GM18517 (cell line): ENCODE measurements around the gene CCDC14.
"Not testable (repeated sequence)": the region's sequence is repeated elsewhere in the genome, so short reads cannot be mapped to it uniquely, and the experiment has no call there.

ENCODE experiments used
- ATAC-seq: cut with Tn5 transposase; IDR thresholded peaks from one replicate; pipeline ENCODE4 v1.9.1; 2021; ENCODE audit warnings: mild to moderate bottlenecking, moderate library complexity; ENCODE audit not compliant: unreplicated experiment

The CCDC14 gene

DNA sequence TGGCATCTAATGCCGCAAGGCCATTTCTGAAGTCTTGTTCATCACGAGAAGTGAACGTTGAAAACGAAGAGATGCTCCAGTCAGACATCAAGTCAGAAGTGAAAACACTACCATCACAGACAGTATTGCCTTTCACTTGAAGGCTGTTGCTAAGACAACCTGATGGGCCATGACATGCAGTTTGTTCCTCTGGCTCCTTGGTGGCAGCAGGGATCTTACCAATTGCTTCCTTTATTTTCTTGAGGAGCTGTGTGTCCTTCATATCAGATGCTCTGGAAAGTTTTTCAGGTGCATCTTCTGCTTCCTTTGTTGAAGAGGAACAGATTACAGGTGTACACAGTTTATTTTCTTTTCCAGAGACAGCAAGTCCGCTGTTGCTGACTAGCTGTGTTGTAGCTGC lies 46.2 kb downstream of the CCDC14 start:
- ATAC-seq, result no peak

DNA sequence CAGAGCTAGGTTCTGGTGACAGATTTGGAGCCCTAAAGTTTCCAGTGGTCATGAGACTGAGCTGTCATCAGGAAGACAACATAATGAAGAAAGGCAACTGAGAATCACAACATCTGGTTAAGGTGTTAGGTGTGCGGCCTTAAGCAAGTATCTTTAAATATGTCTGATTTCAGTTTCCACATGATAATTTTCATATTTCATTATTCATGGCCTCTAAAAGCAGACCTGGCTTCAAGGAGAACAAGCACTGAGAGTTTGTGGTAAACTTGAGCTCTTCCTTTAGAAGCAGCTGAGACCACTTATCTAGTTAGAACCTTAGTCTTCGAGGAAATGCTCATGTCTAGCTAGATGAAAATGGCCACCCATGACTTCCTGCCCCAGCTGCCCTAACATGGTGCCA lies 51.2 kb downstream of the CCDC14 start:
- peak; percentile 60 for ATAC-seq

DNA sequence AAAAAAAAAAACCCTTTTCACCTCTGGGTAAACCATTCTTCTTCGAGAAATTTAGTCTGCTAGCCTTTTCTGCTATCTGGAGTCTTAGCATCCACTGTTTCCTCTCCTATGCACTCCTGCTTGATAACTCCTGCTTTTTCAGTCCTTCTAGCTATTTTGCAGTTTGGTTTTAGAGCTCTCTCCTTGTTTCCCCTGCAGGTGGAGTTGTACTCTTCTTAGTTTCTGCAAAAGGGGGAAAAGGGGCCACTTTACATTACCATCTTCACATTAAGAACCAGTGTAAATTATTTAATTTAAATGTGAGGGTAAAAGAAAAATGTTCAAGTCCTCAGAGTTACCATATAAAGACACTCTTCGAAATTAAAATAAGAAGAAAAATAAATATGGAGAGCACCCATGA lies 53.3 kb downstream of the CCDC14 start:
- ATAC-seq, result no peak

DNA sequence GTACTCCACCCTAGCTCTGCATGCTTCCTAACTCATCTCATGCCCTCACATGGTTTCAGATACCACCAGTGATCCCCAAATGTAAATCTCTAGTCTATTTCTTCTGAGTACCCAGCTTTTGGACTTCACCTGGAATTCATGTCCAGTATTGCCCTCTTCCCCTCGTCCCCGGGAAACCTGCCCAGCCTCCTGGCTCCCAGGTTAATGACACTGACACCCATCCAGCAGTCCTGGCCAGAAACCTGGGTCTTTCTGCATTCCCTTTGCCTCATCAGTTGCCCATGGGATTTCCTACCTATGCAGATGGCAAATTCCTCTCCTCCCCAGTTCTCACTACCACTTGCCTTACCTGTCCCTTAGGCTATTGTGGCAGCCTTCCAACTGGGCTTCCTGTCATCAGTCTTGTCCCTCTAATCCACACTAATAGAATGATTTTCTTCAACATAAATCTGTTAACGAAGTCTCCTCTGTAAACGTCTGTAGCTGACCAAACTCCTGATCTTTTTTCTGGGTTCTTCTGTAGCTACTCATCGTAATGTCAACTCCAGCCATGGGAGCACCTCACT lies 61.6 kb downstream of the CCDC14 start:
- no peak for ATAC-seq

DNA sequence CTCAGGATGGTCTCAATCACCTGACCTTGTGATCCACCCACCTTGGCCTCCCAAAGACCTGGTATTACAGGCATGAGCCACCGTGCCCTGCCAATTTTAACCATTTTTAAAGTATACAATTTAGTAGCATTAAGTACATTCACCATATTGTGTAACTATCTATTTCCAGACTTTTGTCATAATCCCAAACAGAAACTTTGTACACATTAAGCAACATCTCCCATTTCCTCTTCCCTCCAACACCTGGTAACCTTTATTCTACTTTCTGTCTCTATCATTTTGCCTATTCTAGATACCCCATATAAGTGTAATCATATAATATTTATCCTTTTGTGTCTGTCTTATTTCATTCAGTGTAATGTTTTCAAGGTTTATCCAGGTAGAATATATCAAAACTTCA lies 68.0 kb downstream of the CCDC14 start:
- no peak for ATAC-seq

DNA sequence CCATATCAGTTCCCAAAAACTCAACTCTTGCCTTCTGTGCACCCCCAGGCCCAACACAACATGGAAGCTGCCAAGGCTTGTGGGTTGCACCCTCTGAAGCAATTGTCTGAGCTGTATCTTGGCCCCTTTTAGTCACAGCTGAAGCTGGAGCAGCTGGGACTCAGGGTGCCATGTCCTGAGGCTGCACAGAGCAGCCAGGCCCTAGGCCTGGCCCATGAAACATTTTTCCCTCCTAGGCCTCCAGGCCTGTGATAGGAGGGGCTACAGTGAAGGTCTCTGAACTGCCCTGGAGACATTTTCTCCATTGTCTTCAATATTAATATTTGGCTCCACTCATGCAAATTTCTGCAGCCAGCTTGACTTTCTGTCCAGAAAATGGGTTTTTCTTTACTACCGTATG lies 68.8 kb downstream of the CCDC14 start:
- no peak for ATAC-seq

DNA sequence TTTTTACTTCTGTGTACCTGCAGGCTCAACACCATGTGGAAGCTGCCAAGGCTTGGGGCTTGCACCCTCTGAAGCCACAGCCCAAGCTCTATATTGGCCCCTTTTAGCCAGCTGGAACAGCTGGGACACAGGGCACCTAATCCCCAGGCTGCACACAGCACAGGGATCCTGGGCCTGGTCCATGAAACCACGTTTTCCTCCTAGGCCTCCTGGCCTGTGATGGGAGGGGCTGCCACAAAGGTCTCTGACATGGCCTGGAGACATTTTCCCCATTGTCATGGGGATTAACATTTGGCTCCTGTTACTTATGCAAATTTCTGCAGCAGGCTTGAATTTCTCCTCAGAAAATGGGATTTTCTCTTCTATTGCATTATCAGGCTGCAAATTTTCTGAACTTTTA lies 70.0 kb downstream of the CCDC14 start:
- not testable (repeated sequence) for ATAC-seq

DNA sequence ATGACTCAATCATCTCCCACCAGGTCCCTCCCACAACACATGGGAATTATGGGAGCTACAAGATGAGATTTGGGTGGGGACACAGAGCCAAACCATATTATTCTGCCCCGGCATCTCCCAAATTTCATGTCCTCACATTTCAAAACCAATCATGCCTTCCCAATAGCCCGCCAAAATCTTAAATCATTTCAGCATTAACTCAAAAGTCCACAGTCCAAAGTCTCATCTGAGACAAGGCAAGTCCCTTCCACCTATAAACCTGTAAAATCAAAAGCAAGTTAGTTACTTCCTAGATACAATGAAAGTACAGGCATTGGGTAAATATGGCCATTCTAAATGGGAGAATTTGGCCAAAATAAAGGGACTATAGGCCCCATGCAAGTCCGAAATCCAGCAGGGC lies 70.9 kb downstream of the CCDC14 start:
- ATAC-seq, result not testable (repeated sequence)

DNA sequence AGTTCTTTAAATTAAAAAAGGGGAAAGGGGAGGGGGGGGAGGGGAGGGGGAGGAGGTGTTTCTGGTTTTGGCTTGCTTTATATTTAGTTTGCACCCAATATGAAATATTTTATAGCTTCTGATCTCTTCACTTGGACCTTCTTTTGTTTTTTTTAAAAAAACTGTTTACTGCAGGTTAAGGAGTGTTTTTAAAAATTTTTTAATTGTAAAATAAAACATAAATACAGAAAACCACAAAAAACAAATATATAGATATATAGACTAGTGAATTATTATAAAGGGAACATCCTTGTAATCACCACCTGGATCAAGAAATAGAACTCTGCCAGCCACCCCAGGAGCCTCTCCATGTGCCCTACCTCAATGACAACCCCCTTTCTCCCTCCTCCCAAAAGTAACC lies 76.0 kb downstream of the CCDC14 start:
- ATAC-seq, result no peak

DNA sequence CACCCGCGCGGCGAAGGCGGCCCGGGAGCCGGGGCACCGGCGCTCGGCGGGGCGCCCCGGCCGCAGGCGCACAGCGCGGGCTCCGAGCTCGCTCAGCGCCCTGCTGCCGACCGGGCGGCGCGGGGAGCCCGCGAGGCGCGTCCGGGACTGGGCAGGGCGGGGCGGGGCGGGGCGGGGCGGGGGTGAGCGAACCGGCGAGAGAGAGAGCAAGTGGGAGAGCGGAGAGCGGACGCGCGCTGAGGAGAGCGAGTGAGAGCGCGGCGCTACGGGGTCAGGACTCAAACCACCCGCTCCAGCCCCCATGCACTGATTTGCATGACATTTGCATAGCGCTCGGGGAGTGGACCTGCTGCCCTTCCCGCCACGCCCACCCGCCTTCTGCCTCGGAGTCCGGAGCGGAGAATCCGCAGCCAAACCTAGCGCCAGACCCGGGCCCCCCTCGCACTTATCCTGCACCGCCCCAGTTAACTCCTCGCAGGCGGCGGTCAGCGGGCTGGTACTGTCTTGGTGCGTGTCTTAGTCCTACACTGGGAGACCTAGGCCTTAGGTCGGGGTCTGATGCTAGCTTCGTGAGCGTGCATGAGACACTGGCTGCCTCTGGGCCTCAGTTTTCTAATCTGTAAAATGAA lies 76.7 kb downstream of the CCDC14 start, which contains the start of gene MYLK:
Gene MYLK, minus strand, starts transcription at position 130 of the 629 bp plus-strand sequence. CDS start 90,491 bp downstream, outside the sequence.
- no peak for ATAC-seq

DNA sequence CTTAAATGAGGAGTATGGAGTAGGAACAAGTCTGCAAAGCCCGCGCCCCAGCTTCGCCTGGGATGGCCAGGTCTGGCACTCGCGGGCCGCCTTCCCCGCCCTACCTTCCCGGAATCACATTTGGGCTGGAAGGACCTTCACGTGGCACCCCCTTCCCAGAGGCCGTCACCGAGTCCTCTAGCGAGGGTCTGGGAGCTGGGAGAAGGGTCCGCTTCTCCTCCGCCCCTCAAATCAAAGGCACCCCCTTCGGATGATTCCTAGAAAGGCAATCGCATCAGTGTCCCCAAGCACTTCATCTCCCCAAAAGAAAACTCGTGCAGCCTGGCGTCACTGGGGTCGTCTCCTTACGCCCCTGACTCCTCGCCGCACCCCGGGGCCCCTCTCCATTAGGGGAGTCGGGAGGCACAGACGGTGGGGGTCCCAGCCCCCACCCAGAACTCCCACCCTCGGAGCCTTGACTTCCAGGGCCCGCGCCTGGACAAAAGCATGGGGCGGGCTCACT lies 77.3 kb downstream of the CCDC14 start:
- ATAC-seq, result no peak

DNA sequence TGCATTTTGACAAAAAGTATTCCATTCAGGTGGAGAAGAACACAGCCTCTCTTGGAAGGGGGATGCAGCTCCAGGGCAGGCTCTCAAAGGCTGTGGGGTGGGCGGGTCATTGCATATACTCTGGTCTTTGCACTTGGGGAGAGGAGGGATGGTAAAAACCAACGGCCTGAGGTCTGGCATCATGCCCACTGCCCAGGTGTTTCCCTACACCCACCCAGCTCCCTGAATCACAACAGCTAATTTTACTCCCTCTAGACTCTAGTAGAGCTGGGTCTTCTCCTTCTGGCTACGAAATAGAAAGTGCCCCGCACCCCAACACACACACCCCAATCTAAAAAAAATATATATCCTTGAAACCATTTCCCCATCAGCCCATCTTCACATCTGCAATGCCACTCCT lies 77.9 kb downstream of the CCDC14 start:
- no peak for ATAC-seq

DNA sequence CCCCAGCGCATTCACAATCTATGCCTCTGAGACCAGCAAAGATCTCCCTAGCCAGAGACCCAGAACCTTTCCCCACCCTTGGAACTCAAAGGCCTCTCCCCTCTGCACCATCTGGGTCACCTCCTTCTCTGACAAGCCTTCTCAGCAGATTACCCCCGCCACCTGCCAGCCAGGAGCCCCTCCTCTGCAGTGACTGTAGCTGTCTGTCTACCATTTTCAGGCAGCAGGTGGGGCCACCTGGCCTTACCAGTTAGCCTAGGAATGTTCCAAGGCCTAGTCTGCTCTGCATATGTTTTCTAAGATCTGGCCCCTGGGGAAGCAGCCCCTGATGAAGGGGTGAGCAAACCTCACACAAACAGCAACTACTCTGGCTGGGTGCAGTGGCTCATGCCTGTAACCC lies 79.3 kb downstream of the CCDC14 start:
- no peak for ATAC-seq

DNA sequence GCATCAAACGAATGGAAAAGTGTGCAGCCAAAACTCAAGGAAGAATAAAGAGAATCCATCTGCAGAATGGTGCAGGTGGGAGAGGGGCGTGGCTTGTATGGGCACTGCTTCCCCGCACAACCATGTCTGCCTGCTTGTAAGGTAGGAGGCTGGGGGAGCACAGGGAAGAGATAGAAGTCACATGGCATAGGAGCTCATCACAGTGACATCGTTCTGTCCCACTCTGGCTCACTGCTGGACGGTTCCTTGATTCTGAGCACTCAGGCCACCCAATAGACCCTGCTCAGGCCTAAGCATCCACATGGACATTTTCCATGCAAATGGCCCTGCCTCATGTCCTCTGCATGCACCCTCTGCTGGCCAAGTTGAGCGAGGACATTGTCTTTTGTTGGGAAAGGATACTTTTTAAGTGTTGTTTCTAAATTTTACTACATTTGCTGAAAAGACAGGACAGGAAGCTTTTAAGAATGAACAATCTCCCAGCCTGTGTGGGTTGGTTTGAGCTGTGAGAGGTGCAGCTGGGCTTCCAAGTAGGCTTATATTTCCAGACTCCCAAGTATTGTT lies 79.9 kb downstream of the CCDC14 start:
- no peak for ATAC-seq

DNA sequence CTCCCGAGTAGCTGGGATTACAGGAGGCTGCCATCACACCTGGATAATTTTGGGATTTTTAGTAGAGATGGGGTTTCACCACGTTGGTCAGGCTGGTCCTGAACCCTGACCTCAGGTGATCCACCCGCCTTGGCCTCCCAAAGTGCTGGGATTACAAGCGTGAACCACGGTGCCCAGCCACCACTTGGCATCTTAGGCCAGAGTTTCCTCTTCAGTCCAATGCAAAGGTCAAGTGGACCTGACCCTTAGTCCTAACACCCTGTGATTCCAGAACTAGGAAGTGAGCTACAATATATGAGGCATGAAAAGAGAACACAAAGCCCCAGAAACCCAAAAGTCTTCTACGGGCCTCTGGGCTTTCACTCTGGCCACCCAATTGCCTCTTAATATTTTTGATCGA lies 82.2 kb downstream of the CCDC14 start:
- no peak for ATAC-seq

DNA sequence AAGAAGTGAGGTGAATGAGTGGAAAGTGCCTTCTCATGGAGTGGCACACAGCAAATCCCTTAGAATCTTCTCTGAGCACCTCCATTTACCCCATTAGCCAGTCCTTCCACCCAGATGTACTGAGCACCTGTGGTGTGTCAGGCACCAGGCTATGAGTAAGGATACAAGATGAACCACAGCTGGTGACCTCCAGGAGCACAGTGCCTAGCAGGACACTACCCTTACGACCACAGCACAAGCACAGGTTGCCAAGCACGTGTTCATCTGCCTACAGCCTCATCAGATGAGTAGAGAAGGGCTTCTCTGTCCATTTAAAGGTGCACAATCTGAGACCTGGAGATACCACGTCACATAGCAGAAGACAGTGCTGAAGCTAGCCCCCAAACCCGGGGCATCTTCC lies 83.1 kb downstream of the CCDC14 start:
- no peak for ATAC-seq

DNA sequence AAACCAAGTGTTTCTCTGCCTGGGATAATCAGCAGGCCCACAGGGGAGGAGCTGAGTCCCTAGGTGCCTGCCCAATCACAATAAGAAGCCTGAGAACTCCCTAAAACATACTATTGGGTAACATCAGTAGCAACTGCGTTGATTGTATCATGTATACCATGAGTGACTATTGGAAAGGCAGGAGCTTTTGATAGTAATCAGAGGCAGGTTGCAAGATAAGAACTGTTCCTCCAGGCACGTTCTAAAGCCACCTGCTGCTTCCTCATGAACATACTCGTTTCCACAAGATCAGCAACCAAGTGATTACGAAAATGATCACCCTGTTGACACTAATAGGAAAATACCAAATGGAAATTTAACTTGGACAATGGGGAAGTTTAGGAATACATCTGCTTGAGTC lies 83.6 kb downstream of the CCDC14 start:
- ATAC-seq, result no peak

DNA sequence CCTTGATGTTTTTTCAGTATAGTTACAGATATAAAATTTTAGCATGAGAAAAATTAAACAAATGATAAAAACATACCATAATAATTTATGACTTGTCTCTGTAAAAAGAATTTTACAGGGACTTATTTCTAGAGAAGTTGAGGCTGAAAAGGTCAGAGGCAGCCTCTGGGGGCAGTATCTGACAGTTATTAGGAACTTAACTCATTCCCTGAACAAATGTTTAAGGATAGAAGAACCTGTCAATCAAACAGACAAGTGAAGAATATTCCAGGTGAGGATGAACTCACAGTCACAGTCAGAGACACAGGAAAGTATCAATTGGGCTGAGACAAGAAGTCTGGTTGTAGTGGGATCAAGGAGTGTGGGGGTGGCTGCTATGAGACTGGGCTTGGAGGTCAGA lies 84.2 kb downstream of the CCDC14 start:
- no peak for ATAC-seq

DNA sequence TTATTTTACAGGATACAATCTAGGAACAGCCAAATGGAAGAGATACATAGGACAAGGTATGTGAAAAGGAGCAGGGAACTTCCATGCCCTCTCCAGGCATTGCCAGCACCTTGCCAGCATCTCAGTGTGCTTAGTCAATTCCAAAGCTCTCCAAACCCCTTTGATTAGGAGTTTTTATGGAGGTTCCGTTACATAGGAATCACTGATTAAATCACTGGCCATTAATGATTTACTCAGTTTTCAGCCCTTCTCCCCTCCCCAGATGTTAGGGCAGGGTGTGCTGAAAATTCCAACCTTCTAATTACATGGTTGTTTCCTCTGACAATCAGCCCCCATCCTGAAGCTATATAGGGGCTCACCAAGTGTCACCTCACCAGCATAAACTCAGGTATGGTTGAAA lies 88.4 kb downstream of the CCDC14 start:
- no peak for ATAC-seq

DNA sequence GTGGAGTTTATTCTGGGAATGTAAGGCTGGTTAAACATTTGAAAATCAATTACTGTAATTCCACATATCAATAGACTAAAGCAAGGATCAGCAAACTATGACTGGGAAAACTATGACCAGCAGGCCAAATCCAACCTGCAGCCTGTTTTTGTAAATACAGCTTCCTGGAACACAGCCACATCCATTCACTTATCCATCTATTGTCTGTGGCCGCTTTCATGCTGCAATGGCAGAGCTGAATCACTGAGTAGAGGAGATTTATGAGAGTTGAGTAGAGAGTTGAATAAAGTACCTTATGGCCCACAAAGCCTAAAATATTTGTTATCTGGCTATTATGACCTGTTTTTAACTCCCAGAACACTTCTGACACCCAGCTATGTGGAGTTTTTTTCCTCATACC lies 89.1 kb downstream of the CCDC14 start:
- ATAC-seq, result no peak

DNA sequence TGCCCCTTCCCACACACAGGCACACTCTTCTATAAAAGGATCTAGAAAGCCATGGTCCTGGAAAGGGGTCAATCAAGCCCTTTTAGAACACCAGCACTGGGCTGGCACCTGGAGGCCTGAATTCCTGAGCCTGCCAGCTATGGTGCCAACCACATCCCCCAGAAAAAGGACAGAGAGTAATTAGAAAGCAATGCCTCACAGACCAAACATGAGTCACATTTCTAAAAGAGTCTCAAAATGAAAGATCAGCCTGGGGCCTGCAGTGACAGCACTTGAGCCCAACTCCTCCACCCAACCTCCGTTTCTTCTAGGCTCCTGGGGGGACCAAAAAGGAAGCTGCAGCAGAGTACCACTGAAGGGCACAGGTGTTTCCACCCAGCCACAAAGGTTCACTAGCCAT lies 91.0 kb downstream of the CCDC14 start:
- no peak for ATAC-seq

DNA sequence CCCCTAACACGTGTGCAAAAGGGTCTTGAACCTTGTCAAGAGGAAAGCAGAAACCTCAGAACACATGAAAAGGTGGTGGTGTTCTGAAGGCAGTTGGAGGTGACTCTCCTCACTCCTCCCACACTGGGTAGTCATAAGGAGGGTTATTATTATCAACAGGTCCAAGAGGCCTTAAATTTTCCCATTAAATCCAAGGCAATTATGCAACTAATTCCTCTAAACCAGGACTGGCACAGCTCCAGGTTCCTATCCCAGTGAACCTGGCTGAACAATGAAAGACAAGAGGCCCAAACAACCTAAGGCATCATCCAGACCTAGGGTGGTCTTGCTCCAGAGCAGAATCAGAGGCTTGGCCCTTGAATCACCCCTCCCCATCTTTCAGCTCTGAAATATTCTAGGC lies 91.9 kb downstream of the CCDC14 start:
- no peak for ATAC-seq

DNA sequence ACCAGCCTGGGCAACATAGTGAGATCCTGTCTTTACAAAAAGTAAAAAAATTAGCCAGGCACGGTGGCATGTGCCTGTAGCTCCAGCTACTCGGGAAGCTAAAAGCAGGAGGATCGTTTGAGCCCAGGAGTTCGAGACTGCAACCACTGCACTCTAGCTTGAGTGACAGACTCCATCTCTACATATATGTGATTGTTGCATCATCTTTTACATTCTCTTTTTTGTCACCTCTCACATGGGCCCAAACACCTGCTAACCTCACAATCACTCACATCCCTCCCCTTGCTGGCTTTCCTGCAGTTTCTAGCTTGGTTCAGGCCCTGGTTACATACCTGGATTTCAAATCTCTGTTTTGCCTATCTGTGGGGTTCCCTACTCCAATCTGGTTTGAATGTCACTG lies 96.3 kb downstream of the CCDC14 start:
- ATAC-seq, result no peak
